GM15510 (cell line): ENCODE data around the gene TENT4A.

Experiments
- POLR2A ChIP-seq: IDR thresholded peaks from 3 replicates; pipeline ENCODE4 v1.6.1; 2011; ENCODE audit warnings: borderline replicate concordance; ENCODE audit not compliant: insufficient read length; ENCODE audit errors: extremely low read depth

Gene TENT4A

DNA sequence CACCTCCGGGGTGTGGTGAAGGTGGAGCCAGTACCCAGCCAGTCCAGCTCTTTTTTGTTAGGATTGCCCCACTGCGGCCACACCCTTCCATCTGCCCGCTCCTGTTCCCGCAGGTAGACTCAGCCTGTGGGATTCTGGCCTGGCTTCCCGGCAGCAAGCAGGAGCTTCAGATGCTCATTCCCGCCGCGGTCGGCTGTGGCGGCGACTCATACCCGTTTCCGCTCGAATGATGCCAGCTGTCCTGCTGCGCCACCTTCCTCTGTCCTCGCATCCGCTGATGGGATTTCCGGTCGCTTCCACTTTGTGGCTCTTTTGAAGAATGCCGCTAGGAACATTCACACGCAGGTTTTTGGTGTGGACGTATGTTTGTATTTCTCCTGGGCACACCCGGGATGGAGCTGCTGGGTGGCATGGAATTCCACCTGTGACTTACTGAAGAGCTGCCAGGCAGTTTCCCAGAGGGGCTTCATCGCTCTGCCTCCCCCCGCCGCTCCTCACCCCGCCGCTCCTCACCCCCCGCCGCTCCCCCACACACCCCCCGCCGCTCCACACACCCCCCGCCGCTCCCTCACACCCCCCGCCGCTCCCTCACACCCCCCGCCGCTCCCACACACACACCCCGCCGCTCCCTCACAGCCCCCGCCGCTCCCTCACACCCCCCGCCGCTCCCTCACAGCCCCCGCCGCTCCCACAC, 60.3 kb downstream of the TENT4A start:
- TF ChIP-seq POLR2A: no peak

DNA sequence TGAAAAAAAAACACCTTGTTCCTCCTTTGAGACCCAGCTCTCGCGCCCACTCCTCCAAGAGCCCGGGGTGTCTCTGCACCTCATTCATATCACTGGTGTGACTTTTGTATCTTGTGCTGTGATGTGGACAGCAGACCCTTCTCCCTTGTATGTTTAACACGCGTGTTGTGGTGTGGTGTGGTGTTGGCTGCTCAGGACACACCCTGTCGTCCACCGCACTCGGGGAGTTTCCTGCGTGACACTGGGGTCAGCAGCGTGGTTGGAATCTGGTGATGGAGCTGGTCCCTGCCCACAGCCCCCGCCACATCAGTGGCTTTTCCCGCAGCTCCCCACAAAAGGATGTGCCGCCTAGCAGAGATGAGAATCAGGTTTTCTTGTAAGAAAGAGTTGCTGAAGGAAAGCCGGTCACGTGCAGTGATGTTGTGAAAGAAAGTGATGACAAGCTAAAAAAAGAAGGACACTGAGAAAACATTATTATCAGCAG, 61.5 kb downstream of the TENT4A start:
- TF ChIP-seq POLR2A: no peak

DNA sequence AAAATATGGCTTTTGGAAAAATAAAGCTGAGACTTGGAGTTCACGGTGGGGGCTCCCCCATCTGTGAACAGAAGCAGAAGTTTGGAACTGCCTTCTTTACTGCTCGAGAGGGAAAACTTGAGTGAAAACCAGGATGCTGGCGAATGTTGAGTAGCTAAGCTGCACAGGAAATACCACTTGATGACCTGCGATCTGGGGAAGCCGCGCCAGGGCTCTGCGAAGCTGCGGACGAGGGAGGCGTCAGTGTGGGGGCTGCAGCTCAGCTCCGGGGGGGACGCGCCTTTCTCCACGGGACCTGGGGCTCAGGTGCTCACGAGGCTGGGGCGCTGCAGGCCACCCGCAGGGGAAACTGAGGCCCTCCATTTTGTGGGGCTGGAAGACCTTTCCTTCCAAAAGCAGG, 62.3 kb downstream of the TENT4A start:
- TF ChIP-seq POLR2A: no peak

GRCh38 chr5:6780802-6781391, 67.7 kb downstream of the TENT4A start:
- no peak for TF ChIP-seq POLR2A

DNA sequence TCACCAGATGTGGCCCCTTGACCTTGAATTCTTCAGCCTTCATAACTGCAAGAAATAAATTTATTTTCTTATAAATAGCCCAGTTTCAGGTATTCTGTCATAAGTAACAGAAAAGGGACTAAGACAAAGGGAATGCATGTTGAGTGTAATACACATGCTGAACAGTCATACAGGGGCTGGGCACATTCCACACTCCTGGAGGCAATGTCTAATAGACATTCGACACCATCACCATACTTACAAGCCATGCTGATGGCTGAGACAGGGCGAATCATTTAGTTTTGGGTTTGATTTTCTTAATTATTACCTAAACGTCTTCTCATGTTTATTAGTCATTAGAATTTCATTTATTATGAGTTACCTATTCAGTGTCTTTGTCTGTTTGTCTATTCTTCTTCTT, 68.5 kb downstream of the TENT4A start:
- TF ChIP-seq POLR2A: no peak

DNA sequence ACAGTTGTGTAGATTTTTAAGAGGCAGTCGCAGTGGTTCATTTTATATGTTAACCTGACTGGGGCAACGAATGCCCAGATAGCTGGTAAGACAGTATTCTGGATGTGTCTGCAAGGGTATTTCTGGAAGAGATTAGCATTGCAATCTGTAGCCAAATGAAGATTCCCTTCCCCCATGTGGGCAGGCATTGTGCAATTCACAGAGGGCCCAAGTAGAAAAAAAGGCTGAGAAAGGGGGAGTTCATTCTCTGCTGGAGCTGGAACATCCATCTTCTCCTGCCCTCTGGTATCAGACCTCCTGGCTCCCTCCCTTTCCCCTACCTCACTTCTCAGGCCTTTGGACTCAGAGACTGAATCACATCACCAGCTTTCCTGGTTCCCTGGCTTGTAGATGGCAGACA, 70.6 kb downstream of the TENT4A start:
- TF ChIP-seq POLR2A: no peak

GRCh38 chr5:6784481-6784880, 71.2 kb downstream of the TENT4A start:
- no peak for TF ChIP-seq POLR2A

- TF ChIP-seq POLR2A: no peak
Measured at GRCh38 chr5:6785161-6785860, 72.1 kb downstream of the TENT4A start.

DNA sequence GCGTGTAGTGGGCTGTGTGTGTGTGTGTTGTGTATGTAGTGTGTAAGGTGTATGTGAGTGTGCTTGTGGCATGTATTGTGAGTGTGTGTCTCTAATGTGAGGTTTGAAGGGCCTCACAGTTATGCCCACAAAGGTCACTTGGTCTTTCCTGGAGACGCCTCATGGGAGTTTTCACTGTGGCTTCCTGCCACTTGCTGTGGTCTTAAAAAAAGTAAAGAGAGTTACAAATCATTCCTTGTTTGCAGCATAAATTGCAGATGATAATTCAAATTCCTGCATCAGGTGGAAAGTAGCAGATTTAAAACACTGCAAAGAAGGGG, 72.6 kb downstream of the TENT4A start:
- no peak for TF ChIP-seq POLR2A

GRCh38 chr5:6786786-6787495, 73.7 kb downstream of the TENT4A start:
- TF ChIP-seq POLR2A: no peak

DNA sequence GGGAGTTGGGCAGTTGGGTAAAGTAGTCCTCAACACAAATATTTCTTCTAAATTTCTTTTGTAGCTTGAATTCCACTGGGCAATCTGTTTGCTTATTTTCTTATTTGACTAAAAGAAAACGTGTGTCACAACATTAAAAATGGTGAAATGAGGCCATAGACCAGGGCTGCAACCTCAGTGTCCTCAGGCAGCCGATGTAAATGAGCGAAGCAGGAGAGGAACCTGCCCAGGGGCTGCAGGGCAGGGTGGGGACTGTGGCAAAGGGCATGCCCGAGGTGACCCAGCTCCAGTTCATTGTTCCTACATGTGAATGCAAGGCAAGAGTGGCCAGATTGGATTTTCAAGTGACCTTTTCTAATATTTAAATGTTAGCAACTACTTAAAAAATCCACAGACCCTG, 74.7 kb downstream of the TENT4A start:
- no peak for TF ChIP-seq POLR2A

- TF ChIP-seq POLR2A: no peak
Measured at GRCh38 chr5:6788439-6788838, 75.2 kb downstream of the TENT4A start.

GRCh38 chr5:6788956-6789649, 75.9 kb downstream of the TENT4A start:
- no peak for TF ChIP-seq POLR2A

- no peak for TF ChIP-seq POLR2A
Measured at GRCh38 chr5:6790346-6790865, 77.2 kb downstream of the TENT4A start.

DNA sequence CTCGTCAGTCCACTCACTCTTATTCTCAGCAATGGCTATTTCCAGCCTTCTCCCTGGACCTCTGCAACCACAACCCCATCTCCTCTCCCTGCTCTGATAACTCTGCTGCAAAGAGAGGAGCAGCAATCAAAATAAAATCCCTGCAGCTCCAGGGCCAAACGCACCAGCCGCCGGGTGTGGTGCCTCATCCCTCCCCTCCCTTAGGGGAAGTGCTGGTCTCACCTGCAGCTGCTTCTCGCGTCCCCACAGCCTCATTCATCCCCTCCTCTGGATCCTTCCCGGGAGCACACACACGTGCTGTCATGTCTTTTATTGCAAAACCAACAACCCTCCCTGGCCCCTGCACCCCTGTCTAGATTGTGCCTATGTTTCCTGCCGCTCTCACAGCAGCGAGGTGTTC, 77.8 kb downstream of the TENT4A start:
- no peak for TF ChIP-seq POLR2A

GRCh38 chr5:6792376-6792775, 79.1 kb downstream of the TENT4A start:
- TF ChIP-seq POLR2A: no peak
